GM13976 (cell line): ENCODE data around the gene SLC50A1.
"Not testable (repeated sequence)": the region's sequence is repeated elsewhere in the genome, so short reads cannot be mapped to it uniquely, and the experiment has no call there.

Experiments
- DNase-seq: peaks from one replicate; pipeline ENCODE4 v3.0.0; 2012; ENCODE audit warnings: low spot score
- in situ Hi-C: fragments of 300-500 bp; cut with MboI; formaldehyde crosslinking; loops from one replicate; pipeline ENCODE4 v1.12.0; 2022; ENCODE audit warnings: low sequenced_read_pairs, mixed read lengths, inconsistent platforms; ENCODE audit not compliant: unreplicated experiment
- TF ChIP-seq, protein P1 (sequence below): IDR thresholded peaks from 2 replicates; pipeline ENCODE4 v1.5.1; 2012; ENCODE audit warnings: borderline replicate concordance, mild to moderate bottlenecking; ENCODE audit not compliant: insufficient read depth; ENCODE audit errors: extremely low read depth, missing control alignments, control extremely low read depth

Gene SLC50A1

DNA sequence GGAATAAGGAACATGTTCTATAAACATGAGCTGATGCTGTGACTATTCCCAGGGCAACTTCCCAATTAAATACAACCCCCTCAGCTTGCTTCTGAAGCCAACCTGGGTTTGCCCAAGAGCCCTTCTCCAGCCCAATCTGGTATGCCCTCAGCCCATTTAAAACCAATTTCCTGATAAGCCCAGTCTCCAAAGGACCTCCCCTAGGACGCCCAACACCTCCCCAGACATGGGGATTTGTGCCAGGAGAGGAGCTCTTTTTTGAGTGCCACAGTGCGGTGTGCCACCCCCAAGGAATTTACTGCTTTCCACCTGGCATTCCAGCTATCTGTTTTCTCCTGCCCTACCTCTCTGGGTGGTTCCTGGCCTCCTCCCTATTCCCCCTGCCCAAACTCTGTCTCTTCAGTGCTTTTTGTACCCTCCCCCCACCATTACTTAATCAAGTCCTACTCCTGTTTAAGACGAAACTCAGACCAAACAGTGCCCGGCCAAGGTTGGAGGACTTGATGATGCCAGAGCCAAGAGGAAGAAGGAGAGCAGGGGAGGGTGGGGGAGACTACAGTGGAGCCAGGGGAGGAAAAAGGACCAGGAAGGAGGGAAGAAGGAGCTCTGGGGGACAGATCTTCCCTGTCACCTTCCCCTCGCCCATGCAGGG is 19.4 kb upstream of the SLC50A1 start:
- in situ Hi-C loops, result no loop called here
- no peak for DNase-seq
- TF ChIP-seq, protein P1, sequence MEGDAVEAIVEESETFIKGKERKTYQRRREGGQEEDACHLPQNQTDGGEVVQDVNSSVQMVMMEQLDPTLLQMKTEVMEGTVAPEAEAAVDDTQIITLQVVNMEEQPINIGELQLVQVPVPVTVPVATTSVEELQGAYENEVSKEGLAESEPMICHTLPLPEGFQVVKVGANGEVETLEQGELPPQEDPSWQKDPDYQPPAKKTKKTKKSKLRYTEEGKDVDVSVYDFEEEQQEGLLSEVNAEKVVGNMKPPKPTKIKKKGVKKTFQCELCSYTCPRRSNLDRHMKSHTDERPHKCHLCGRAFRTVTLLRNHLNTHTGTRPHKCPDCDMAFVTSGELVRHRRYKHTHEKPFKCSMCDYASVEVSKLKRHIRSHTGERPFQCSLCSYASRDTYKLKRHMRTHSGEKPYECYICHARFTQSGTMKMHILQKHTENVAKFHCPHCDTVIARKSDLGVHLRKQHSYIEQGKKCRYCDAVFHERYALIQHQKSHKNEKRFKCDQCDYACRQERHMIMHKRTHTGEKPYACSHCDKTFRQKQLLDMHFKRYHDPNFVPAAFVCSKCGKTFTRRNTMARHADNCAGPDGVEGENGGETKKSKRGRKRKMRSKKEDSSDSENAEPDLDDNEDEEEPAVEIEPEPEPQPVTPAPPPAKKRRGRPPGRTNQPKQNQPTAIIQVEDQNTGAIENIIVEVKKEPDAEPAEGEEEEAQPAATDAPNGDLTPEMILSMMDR, result no peak

DNA sequence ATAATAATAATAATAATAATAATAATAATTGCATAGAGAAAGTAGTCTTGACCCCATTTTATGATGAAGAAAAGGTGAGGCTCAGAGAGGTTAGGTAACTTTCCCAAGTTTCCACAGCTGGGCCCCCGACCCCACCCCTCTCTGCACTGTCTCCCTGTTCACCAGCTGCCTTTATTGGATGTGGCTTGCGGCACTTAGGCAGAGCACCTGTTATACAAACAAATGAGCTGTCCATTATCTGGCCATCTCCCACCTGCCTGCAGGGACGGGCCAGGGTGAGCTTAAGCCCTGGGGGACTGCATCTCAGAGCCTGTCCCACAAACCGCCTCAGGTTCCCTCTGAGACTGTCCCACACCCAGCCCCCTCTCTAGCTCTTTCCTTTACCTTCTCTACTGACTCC is 18.0 kb upstream of the SLC50A1 start:
- TF ChIP-seq, protein P1, result no peak
- no peak for DNase-seq
- in situ Hi-C loops, result no loop called here

DNA sequence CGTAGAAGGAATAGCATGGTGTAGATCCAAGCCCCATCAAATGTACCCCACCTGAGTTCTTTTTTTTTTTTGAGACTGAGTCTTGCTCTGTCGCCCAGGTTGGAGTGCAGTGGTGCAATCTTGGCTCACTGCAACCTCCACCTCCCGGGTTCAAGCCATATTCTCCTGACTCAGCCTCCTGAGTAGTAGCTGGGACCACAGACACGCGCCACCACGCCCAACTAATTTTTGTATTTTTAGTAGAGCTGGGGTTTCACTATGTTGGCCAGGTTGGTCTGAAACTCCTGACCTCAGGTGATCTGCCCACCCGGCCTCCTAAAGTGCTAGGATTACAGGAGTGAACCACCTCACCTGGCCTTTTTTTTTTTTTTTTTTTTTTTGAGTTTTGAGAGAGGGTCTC is 17.6 kb upstream of the SLC50A1 start:
- DNase-seq, in situ Hi-C loops: not testable (repeated sequence)

DNA sequence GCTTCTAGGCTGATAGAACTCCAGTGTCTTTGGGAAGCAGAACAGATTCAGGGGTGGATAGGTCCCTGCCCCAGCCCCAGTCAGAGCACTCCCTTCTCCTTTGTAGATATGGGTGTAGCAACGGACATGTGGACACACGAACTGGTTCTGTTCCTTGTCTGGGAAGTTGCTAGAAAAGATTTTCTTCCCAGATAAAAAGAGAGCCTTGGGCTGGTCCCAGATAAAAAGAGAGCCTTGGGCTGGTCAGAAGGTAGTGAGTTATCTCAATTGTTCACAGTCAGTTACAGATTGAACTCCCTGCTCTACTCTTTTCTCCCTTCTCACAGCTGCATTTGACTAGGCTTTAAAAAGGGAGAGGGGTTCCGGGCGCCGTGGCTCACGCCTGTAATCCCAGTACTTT is 15.4 kb upstream of the SLC50A1 start:
- TF ChIP-seq, protein P1, result no peak
- in situ Hi-C loops, result no loop called here
- no peak for DNase-seq

DNA sequence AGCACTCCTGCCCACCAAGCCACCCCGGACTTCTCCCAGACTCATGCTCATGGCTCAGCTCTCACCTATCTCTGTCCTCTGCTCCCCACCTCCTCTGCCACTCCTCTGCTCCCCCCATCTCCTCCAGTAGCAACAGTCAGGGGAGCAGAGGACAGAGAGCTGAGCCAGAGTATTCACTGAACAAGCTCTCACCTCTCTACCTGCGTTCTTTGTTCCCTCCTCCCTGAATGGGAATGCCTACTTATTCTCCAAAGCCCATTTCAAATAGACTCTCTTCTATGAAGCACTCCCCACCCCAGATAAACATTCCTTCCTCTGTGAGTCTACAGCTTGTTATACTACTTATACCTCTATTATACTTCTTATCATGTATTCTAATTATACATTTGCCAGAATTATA is 14.4 kb upstream of the SLC50A1 start:
- no peak for DNase-seq
- in situ Hi-C loops, result no loop called here
- TF ChIP-seq, protein P1, result no peak

DNA sequence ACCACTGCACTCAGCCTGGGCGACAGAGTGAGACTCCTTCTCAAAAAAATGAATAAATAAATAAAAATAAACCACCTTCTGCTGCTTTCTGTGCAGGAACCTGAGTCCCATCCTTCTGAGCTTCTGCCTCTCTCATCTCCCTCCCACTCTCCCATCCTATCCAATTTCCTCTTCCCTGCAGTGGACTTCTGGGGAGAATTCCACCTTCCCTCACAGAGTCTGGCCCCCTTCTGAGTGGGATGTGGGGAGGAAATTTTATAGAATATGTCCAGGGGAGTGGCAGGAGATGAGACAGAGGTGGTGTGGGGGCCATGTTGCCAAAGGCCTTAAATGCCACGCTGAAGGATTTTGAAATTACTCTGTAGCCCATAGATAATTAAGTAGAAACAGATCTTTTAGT is 13.3 kb upstream of the SLC50A1 start:
- TF ChIP-seq, protein P1, result no peak
- no peak for DNase-seq
- in situ Hi-C loops, result no loop called here

DNA sequence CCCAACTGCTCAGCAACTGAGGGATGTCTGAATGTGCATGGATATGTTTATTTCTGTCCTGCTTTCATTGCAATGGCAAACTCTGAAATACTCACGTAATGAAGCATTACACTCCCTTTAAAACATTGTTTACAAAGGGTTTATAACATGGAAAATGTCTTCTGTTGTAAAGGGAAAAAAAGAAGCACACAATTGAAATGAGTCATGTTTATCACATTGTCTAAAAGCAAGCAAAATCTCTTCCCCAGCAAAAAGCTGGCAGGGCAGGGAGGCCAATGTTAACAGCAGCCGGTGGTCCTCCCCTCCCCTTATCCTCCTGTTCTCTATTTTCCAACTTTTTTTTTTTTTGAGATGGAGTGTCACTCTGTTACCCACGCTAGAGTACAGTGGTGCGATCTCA is 11.9 kb upstream of the SLC50A1 start:
- in situ Hi-C loops, result no loop called here
- DNase-seq, result no peak
- TF ChIP-seq, protein P1, result no peak
